H1 (cell line): ENCODE measurements around the gene PHRF1. TPM values are rescaled to one million over a fixed set of nuclear protein-coding genes. Genes with fewer than 3 reads are reported as not detected.

ENCODE experiments used
- ATF2 ChIP-seq: IDR thresholded peaks from 2 replicates; pipeline ENCODE4 v1.6.1; 2012; ENCODE audit warnings: low read length, inconsistent platforms
- CEBPB ChIP-seq: IDR thresholded peaks from 2 replicates; pipeline ENCODE4 v1.6.1; 2012; ENCODE audit warnings: low read depth, low read length
- SIRT6 ChIP-seq: IDR thresholded peaks from one replicate; pipeline ENCODE4 v1.7.1; 2012; ENCODE audit warnings: low read length, inconsistent platforms
- TAF1 ChIP-seq: IDR thresholded peaks from 2 replicates; pipeline ENCODE4 v1.6.1; 2011; ENCODE audit warnings: mild to moderate bottlenecking, low read depth, low read length
- polyA plus RNA-seq, 7 experiments: library from polyadenylated mRNA; depleted of rRNA in 3 of 7; stranded (reverse) in 5 of 7; unstranded in 2 of 7; fragments of >200 nt in 5 of 7; fragments of 200-250 nt in 2 of 7; gene quantifications; 1 replicate in 5 of 7; 2 replicates in 1 of 7; 4 replicates in 1 of 7; pipeline versions ENCODE4 v1.2.1 to v1.2.3, GENCODE V29; 2011 to 2013; ENCODE audit warnings: missing spikeins in 2 of 7, mixed read lengths in 2 of 7
- total RNA-seq: library from RNA; stranded (reverse); fragmentation: NEBNext Ultra II Directional; extraction: Animal tissue kit (Norgen Biotek cat#: 25700); gene quantifications from 2 replicates; pipeline ENCODE4 v1.2.1, GENCODE V29; 2021

The PHRF1 gene
- total and polyA plus RNA-seq, 2 of the 8 experiments (the other 6 are each of a cell fraction or from before 2014, with no cell fraction given): 13.4 to 37.3 TPM

GRCh38 chr11:625636-626268 is 49.5 kb downstream of the PHRF1 start (continued):
- no peak for TF ChIP-seq ATF2
- no peak for TF ChIP-seq TAF1
- TF ChIP-seq SIRT6: no peak
- no peak for TF ChIP-seq CEBPB
